ENCODE data around the gene POLR3E.

- TF ChIP-seq CTCF (conservative IDR thresholded peaks at IDR 0.05) (no peak), ZFX (IDR thresholded peaks at IDR 0.05) (no peak)
Measured at GRCh38 chr16:22370038-22370820, 73.0 kb downstream of the POLR3E start.

All from C4-2B (cell line).